Neural progenitor cell (in vitro differentiated cells): ENCODE results near the gene NAP1L4.

Experiments
- CTCF ChIP-seq: fragments of 200-600 bp; sonication (generic); IDR thresholded peaks from 2 replicates; pipeline ENCODE4 v1.5.1; 2017; ENCODE audit warnings: antibody characterized with exemption, mild to moderate bottlenecking
- EZH2 ChIP-seq: fragments of 200-600 bp; sonication (generic); IDR thresholded peaks from 2 replicates; pipeline ENCODE4 v1.6.1; 2017; ENCODE audit warnings: antibody characterized with exemption, mild to moderate bottlenecking, moderate library complexity
- EZH2phosphoT487 ChIP-seq: fragments of 200-600 bp; sonication (generic); IDR thresholded peaks from 2 replicates; pipeline ENCODE4 v1.6.1; 2017; ENCODE audit warnings: antibody characterized with exemption

- TF ChIP-seq CTCF (no peak), EZH2phosphoT487 (no peak), EZH2 (no peak)
These were observed 43.2 kb upstream of the NAP1L4 start for GRCh38 chr11:3035333-3035732.
